Osteoblast (primary cell): Measurements from ENCODE around the gene TMEM266. TPM values are rescaled to one million over a fixed set of nuclear protein-coding genes. Genes with fewer than 3 reads are reported as not detected.

ENCODE experiments used
- DNase-seq: peaks from one replicate; pipeline ENCODE4 v3.0.0; 2011; ENCODE audit warnings: low spot score, mixed read lengths; ENCODE audit not compliant: insufficient read length; ENCODE audit errors: missing footprints
- H2AFZ ChIP-seq: 2 replicates; pipeline ENCODE4 v1.6.0; 2011; ENCODE audit warnings: mild to moderate bottlenecking, low read length
- H3K27ac ChIP-seq: 2 replicates; pipeline ENCODE4 v1.5.1; 2011; ENCODE audit warnings: mild to moderate bottlenecking, low read depth, low read length, moderate library complexity
- H3K27me3 ChIP-seq: 2 replicates; pipeline ENCODE4 v1.6.0; 2012; ENCODE audit warnings: mild to moderate bottlenecking, control low read depth, inconsistent platforms, low read length, moderate library complexity; ENCODE audit not compliant: insufficient read depth
- H3K36me3 ChIP-seq: 2 replicates; pipeline ENCODE4 v1.5.1; 2011; ENCODE audit warnings: mild to moderate bottlenecking, low read length, control low read depth, moderate library complexity; ENCODE audit not compliant: insufficient read depth
- H3K4me1 ChIP-seq: 2 replicates; pipeline ENCODE4 v1.5.1; 2011; ENCODE audit warnings: mild to moderate bottlenecking, low read length, control low read depth, moderate library complexity; ENCODE audit not compliant: insufficient read depth
- H3K4me2 ChIP-seq: 2 replicates; pipeline ENCODE4 v1.6.0; 2011; ENCODE audit warnings: mild to moderate bottlenecking, low read length; ENCODE audit not compliant: insufficient read depth
- H3K4me3 ChIP-seq: fragments of 200-600 bp; sonication (generic); 3 replicates; pipeline ENCODE4 v1.5.1; 2012; ENCODE audit warnings: mild to moderate bottlenecking, low read length, inconsistent platforms; ENCODE audit not compliant: insufficient read depth
- H3K79me2 ChIP-seq: 2 replicates; pipeline ENCODE4 v1.6.0; 2012; ENCODE audit warnings: mild to moderate bottlenecking, low read length, control low read depth, inconsistent platforms; ENCODE audit not compliant: insufficient read depth
- H3K9me3 ChIP-seq: 2 replicates; pipeline ENCODE4 v1.5.1; 2011; ENCODE audit warnings: low read depth, low read length, control low read depth
- H4K20me1 ChIP-seq: 2 replicates; pipeline ENCODE4 v1.6.0; 2012; ENCODE audit warnings: mild to moderate bottlenecking, low read length, control low read depth; ENCODE audit not compliant: insufficient read depth
- CTCF ChIP-seq: IDR thresholded peaks from 2 replicates; pipeline ENCODE4 v1.5.1; 2011; ENCODE audit warnings: mild to moderate bottlenecking, low read depth, low read length, moderate library complexity; ENCODE audit errors: extremely low read depth
- total RNA-seq: library from RNA; depleted of rRNA; stranded (reverse); fragments of >200 nt; gene quantifications from 2 replicates; pipeline ENCODE4 v1.2.3, GENCODE V29; 2012

The TMEM266 gene
- total RNA-seq, 1 donor = not detected

GRCh38 chr15:76155731-76156130 lies 95.9 kb downstream of the TMEM266 start:
- H3K4me3 ChIP-seq = no peak overlapping the region
- no peak overlapping the region for H3K27ac ChIP-seq
- TF ChIP-seq CTCF = no peak
- peak; percentile 83 for DNase-seq
- no peaks in the 10 kb centered on the region for H3K9me3 ChIP-seq
- H3K79me2 ChIP-seq = no peaks in the 10 kb centered on the region
- no peaks in the 10 kb centered on the region for H3K36me3 ChIP-seq
- H2AFZ ChIP-seq = no peak overlapping the region
- no peaks in the 10 kb centered on the region for H4K20me1 ChIP-seq
- no peak overlapping the region for H3K4me2 ChIP-seq
- H3K4me1 ChIP-seq = peaks cover 5% of the 10 kb centered on the region
- peaks cover 14% of the 10 kb centered on the region for H3K27me3 ChIP-seq

- TF ChIP-seq CTCF = no peak
- no peak overlapping the region for H3K4me2 ChIP-seq
These were observed 98.4 kb downstream of the TMEM266 start for GRCh38 chr15:76158226-76158625.

GRCh38 chr15:76158815-76159214 lies 99.0 kb downstream of the TMEM266 start:
- no peak overlapping the region for H3K4me3 ChIP-seq
- H2AFZ ChIP-seq = no peak overlapping the region
- H3K9me3 ChIP-seq = no peaks in the 10 kb centered on the region
- no peaks in the 10 kb centered on the region for H4K20me1 ChIP-seq
- H3K79me2 ChIP-seq = no peaks in the 10 kb centered on the region
- TF ChIP-seq CTCF = no peak
- H3K27ac ChIP-seq = no peak overlapping the region
- no peak overlapping the region for H3K4me2 ChIP-seq
- no peaks in the 10 kb centered on the region for H3K36me3 ChIP-seq
- H3K4me1 ChIP-seq = no peaks in the 10 kb centered on the region
- H3K27me3 ChIP-seq = peaks cover 19% of the 10 kb centered on the region
- peak; percentile 58 for DNase-seq

More at GRCh38 chr15:76158226-76158625, 98.4 kb downstream of the TMEM266 start:
- Histone ChIP-seq H3K79me2 (no peaks in the 10 kb centered on the region), H3K4me1 (no peaks in the 10 kb centered on the region), H2AFZ (no peak overlapping the region), H3K36me3 (no peaks in the 10 kb centered on the region), H4K20me1 (no peaks in the 10 kb centered on the region), H3K4me3 (no peak overlapping the region), H3K27ac (no peak overlapping the region), H3K27me3 (peaks cover 19% of the 10 kb centered on the region), H3K9me3 (no peaks in the 10 kb centered on the region)
- no peak for DNase-seq

GRCh38 chr15:76159282-76159681 lies 99.5 kb downstream of the TMEM266 start:
- no peaks in the 10 kb centered on the region for H3K36me3 ChIP-seq
- peaks cover 19% of the 10 kb centered on the region for H3K27me3 ChIP-seq
- H3K4me2 ChIP-seq = no peak overlapping the region
- no peak overlapping the region for H3K27ac ChIP-seq
- H2AFZ ChIP-seq = no peak overlapping the region
- no peaks in the 10 kb centered on the region for H4K20me1 ChIP-seq
- peak; percentile 54 for DNase-seq
- no peaks in the 10 kb centered on the region for H3K9me3 ChIP-seq
- no peaks in the 10 kb centered on the region for H3K4me1 ChIP-seq
- no peak overlapping the region for H3K4me3 ChIP-seq
- H3K79me2 ChIP-seq = no peaks in the 10 kb centered on the region
- no peak for TF ChIP-seq CTCF
